ENCODE results near the gene MATN3. TPM values are rescaled to one million over a fixed set of nuclear protein-coding genes. Genes with fewer than 3 reads are reported as not detected.

The MATN3 gene
- total and polyA plus RNA-seq, 11 donors, result 0.12 to 0.48 (median 0.25) TPM; not detected in 4

GRCh38 chr2:19988600-19988999, 23.9 kb downstream of the MATN3 start:
- intact Hi-C loops (cut with DNase I), result no loop called here
- peak overlapping the region in 6 of 12 donors; percentile 64 to 97 (median 76) for H3K4me3 ChIP-seq
- no peaks in the 10 kb centered on the region for H3K9me3 ChIP-seq
- no peak for ATAC-seq
- H3K27ac ChIP-seq, result no peak overlapping the region
- 72 to 85% (median 75%) methylated on average over 2 of the region's 2 CpGs for WGBS, 4 donors
- TF ChIP-seq CTCF (IDR thresholded peaks at IDR 0.05), result no peak
- TF ChIP-seq POLR2A (IDR thresholded peaks at IDR 0.05), result no peak
- H3K4me1 ChIP-seq, result peaks cover 0 to 20% (median 6%) of the 10 kb centered on the region in 12 donors
- H3K36me3 ChIP-seq, result peaks cover 0 to 11% (median 0%) of the 10 kb centered on the region in 9 donors
- no peak for DNase-seq
- H3K27me3 ChIP-seq, result peaks cover 0 to 15% (median 0%) of the 10 kb centered on the region in 9 donors

GRCh38 chr2:19987936-19988335, 24.5 kb downstream of the MATN3 start:
- H3K27me3 ChIP-seq, result peaks cover 0 to 13% (median 0%) of the 10 kb centered on the region in 9 donors
- no peak overlapping the region for H3K4me3 ChIP-seq
- no peaks in the 10 kb centered on the region for H3K9me3 ChIP-seq
- 94 to 98% (median 97%) methylated on average over 5 of the region's 5 CpGs for WGBS, 4 donors
- intact Hi-C loops (cut with DNase I), result no loop called here
- ATAC-seq (no peak), DNase-seq (no peak)
- H3K4me1 ChIP-seq, result peaks cover 0 to 20% (median 6%) of the 10 kb centered on the region in 12 donors
- TF ChIP-seq CTCF (IDR thresholded peaks at IDR 0.05) (no peak), POLR2A (IDR thresholded peaks at IDR 0.05) (no peak)
- H3K36me3 ChIP-seq, result peaks cover 0 to 11% (median 0%) of the 10 kb centered on the region in 9 donors
- H3K27ac ChIP-seq, result no peak overlapping the region

GRCh38 chr2:19982268-19982667, 30.2 kb downstream of the MATN3 start:
- Histone ChIP-seq H3K4me1 (no peaks in the 10 kb centered on the region), H3K36me3 (peaks cover 0 to 53% (median 5%) of the 10 kb centered on the region in 9 donors), H3K27me3 (no peaks in the 10 kb centered on the region), H3K27ac (no peak overlapping the region), H3K4me3 (no peak overlapping the region), H3K9me3 (no peaks in the 10 kb centered on the region)
- no peak for DNase-seq
- TF ChIP-seq CTCF (IDR thresholded peaks at IDR 0.05) (no peak), POLR2A (IDR thresholded peaks at IDR 0.05) (no peak)
- WGBS, 4 donors, result 90 to 92% (median 91%) methylated on average over 1 of the region's 1 CpG
- no peak for ATAC-seq
- intact Hi-C loops (cut with DNase I), result no loop called here

DNA sequence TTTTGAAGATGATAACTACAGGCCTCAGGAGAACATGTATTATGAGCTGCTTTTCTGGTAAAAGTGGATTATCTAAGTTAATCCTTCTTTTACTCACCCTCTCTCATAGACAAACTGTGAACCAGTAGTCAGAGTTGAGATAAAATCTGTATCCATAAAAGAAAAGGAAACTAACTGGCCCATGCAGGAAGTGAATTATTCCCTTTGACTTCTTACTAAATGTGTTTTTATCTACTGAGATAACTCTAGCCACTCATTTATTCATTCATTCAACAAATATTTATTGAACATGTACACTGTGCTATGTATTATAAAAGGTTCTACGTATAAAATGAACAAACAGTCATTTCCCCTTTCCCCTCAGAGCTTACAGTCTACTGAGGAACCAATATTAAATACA, 32.5 kb downstream of the MATN3 start:
- TF ChIP-seq CTCF (IDR thresholded peaks at IDR 0.05) (no peak), POLR2A (IDR thresholded peaks at IDR 0.05) (no peak)
- ATAC-seq (no peak), DNase-seq (no peak)
- Histone ChIP-seq H3K9me3 (no peaks in the 10 kb centered on the region), H3K36me3 (peaks cover 0 to 69% (median 6%) of the 10 kb centered on the region in 9 donors), H3K4me3 (no peak overlapping the region), H3K27me3 (no peaks in the 10 kb centered on the region), H3K4me1 (no peaks in the 10 kb centered on the region), H3K27ac (no peak overlapping the region)
- WGBS, 4 donors, result 75 to 93% (median 81%) methylated on average over 1 of the region's 1 CpG
- intact Hi-C loops (cut with DNase I), result no loop called here

Data from heart left ventricle (tissue), 16 donors.